Measurements from ENCODE around the gene NSD1. TPM values are rescaled to one million over a fixed set of nuclear protein-coding genes. Genes with fewer than 3 reads are reported as not detected.

Gene NSD1
- polyA plus RNA-seq, 3 donors = 7.1 to 8.7 (median 8.3) TPM

DNA sequence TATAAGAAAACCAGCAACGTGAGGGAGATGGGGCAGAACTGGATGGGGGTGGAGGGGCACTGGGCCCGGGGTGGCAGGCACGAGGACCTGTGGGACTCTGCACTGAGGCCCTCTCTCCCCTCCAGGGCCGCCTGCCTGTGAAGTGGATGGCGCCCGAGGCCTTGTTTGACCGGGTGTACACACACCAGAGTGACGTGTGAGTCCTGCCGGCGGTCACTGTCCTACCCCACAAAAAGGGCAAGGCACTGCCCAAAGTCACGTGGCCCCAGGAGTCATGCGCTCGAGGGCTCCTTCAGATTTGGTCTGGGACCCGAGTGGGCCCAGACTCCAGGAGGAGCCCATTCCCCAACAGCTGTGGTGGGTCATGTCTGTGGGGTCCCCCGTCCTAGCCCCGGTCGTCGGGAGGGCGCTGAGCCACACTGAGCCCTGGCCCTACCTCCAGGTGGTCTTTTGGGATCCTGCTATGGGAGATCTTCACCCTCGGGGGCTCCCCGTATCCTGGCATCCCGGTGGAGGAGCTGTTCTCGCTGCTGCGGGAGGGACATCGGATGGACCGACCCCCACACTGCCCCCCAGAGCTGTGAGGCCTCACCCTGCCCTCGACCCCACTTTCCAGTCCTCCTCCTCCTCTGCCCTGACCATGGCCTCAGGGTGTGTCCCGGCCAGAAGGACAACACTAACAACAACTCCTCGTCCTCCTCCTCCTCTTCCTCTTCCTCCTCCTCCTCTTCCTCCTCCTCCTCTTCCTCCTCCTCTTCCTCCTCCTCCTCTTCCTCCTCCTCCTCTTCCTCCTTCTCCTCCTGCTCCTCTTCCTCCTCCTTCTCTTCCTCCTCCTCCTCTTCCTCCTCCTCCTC is 37.2 kb upstream of the NSD1 start:
- H3K27ac ChIP-seq (ENCODE audit: low read depth, low read length) = no peak overlapping the region
- 87 to 89% (median 88%) methylated on average over 29 of the region's 29 CpGs for WGBS, 3 donors

DNA sequence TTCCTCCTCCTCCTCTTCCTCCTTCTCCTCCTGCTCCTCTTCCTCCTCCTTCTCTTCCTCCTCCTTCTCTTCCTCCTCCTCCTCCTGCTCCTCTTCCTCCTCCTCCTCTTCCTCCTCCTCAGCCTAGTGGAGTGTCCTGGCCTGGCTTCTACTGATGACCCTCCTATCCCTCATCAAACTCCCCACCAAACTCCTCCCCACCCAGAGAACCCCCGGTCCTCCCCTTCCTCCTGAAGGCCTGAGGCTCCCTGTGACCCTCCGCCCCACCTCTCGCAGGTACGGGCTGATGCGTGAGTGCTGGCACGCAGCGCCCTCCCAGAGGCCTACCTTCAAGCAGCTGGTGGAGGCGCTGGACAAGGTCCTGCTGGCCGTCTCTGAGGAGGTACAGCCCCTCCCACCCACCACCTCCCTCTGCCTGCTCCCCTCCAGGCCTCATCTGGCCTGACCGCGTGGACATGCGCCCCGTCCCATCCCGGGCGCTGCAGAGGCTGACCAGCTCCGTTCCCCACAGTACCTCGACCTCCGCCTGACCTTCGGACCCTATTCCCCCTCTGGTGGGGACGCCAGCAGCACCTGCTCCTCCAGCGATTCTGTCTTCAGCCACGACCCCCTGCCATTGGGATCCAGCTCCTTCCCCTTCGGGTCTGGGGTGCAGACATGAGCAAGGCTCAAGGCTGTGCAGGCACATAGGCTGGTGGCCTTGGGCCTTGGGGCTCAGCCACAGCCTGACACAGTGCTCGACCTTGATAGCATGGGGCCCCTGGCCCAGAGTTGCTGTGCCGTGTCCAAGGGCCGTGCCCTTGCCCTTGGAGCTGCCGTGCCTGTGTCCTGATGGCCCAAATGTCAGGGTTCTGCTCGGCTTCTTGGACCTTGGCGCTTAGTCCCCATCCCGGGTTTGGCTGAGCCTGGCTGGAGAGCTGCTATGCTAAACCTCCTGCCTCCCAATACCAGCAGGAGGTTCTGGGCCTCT is 36.3 kb upstream of the NSD1 start:
- H3K27ac ChIP-seq (ENCODE audit: low read depth, low read length) = no peak overlapping the region

DNA sequence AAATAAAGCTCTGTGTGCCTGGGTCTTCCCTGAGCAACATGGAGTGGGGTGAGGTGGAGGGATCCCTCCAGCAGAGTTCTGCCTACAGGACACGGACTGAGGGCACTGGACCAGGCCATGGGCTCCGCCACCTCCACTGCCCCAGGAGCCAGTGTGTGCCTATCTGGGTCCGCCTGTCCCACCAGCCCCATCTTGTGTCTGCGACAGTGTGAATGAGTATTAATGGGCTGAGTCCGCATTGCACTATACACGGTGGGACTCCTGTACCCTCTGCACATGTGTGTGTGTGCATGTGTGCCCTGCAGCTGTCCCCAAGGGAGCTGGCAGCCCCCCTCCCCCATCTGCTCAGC is 35.5 kb upstream of the NSD1 start:
- H3K27ac ChIP-seq (ENCODE audit: low read depth, low read length) = no peak overlapping the region

More for the DNA sequence above, 36.3 kb upstream of the NSD1 start:
- WGBS, 3 donors = 72 to 94% (median 92%) methylated on average over 30 of the region's 30 CpGs

GRCh38 chr5:177098470-177099141 is 35.0 kb upstream of the NSD1 start:
- H3K27ac ChIP-seq (ENCODE audit: low read depth, low read length) = no peak overlapping the region
- WGBS, 3 donors = 42 to 72% (median 67%) methylated on average over 18 of the region's 18 CpGs

More for the DNA sequence above, 35.5 kb upstream of the NSD1 start:
- WGBS, 3 donors = 75 to 86% (median 79%) methylated on average over 6 of the region's 6 CpGs

DNA sequence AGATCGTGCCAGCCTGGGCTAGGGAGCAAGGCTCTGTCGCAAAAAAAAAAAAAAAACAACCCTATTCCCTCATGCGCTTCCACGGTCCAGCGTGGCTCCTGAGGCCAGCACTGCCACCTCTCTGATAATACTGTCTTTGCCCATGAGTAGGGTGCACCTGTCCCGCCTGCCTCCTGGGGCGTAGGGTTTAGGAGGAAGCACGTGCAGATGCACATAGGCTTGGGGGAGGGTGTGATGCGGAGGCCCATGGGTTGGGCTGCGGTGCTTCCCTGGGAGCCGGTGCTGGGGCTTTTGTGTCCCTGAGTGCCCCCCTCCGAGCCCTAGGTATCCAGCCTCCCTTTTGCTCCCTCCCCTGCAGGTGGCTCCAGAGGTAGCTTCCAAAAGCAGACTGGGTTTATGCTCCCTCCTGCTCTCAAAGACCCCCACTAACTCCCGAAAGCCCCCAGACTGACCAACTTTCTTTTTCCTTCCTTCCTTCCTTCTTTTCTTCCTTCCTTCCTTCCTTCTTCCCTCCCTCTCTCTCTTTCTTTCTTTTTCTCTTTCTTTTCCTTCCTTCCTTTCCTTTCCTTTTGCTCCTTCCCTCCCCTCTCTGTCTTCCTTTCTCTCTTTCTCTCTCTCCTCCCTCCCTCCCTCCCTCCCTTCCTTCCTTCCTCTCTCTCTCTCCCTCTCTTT is 34.0 kb upstream of the NSD1 start:
- WGBS, 3 donors = 68 to 75% (median 75%) methylated on average over 13 of the region's 13 CpGs
- no peak overlapping the region for H3K27ac ChIP-seq (ENCODE audit: low read depth, low read length)

DNA sequence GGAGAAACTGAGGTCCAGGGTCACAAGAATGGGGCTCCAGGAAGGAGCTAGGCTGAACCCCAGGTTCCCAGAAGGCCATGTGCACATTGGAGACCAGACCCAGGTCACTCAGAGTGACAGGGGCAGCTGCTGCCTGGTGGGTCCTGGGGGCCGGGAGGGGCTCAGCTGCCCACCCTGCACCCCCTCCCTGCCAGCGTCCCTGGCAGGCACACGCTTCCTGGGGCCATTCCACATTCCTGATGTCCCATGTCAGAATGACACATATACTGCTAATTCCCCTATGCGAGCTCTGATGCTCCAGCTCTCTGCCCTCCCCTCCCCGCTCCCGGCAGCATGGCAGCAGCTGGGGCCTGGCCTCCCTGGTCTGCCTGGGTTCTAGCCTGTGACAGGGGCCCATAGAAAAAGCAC is 32.9 kb upstream of the NSD1 start:
- 69 to 79% (median 70%) methylated on average over 6 of the region's 6 CpGs for WGBS, 3 donors
- no peak overlapping the region for H3K27ac ChIP-seq (ENCODE audit: low read depth, low read length)

- WGBS, 3 donors = 54 to 74% (median 62%) methylated on average over 9 of the region's 9 CpGs
- H3K27ac ChIP-seq (ENCODE audit: low read depth, low read length) = no peak overlapping the region
Measured at GRCh38 chr5:177103523-177104253, 29.9 kb upstream of the NSD1 start.

- H3K27ac ChIP-seq (ENCODE audit: low read depth, low read length) = no peak overlapping the region
- WGBS, 3 donors = 74 to 78% (median 74%) methylated on average over 24 of the region's 24 CpGs
Measured at GRCh38 chr5:177105691-177106476, 27.7 kb upstream of the NSD1 start.

- WGBS, 3 donors = 77 to 86% (median 82%) methylated on average over 4 of the region's 4 CpGs
- no peak overlapping the region for H3K27ac ChIP-seq (ENCODE audit: low read depth, low read length)
Measured at GRCh38 chr5:177107159-177107558, 26.4 kb upstream of the NSD1 start.

DNA sequence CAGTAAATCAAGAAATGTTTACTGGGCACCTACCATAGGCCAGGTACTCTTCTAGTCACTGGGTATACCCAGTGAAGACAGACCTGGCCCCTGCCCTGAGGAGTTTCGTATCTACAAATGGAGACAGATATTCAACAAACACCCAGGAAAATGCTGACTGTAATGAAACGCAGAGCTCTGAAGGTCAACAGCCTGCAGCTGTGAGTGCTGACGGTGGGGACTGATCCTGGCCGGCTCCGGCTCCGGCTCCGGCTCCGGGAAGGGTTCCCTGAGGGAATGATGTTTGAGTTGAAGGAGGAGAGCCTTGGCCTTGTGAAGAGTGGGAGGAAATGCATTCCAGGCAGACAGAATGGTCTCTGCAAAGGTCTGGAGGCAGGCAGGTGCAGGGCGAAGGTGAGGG is 23.8 kb upstream of the NSD1 start:
- no peak overlapping the region for H3K27ac ChIP-seq (ENCODE audit: low read depth, low read length)
- WGBS, 3 donors = 19 to 55% (median 39%) methylated on average over 9 of the region's 9 CpGs

DNA sequence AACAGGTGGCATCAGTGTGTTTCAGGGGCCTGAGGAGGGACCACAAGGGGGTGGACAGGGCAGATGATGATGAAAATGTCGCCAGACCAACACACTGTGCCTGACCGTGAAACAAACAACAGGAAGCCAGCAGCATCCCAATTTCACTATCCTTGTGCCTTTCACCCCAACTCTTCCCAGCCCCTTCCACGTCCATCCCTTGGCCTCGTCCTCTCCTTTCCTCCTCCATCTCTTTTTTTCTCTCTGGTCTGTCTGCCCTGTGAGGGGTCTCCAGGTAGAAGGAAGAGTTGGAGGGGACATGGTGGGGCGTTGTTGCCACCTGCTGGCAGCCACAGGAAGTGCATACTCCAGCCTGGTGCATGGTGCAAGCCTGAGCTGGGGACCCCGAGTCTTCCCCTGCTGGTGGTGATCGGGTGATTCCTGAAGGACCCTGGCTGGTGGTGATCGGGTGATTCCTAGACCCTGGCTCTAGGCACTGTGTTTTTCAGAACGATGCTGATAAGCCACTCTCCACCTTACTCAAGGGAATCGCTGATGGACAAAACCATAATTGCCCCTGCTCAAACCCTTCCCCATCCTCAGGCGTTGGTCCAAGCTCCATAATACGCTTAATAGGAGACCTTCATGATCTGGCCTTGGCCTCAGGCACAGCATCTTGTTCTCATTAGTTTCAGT is 21.7 kb upstream of the NSD1 start:
- WGBS, 3 donors = 16 to 24% (median 20%) methylated on average over 12 of the region's 12 CpGs
- no peak overlapping the region for H3K27ac ChIP-seq (ENCODE audit: low read depth, low read length)

- 53 to 78% (median 68%) methylated on average over 5 of the region's 5 CpGs for WGBS, 3 donors
- no peak overlapping the region for H3K27ac ChIP-seq (ENCODE audit: low read depth, low read length)
Measured at GRCh38 chr5:177112589-177113220, 20.9 kb upstream of the NSD1 start.

DNA sequence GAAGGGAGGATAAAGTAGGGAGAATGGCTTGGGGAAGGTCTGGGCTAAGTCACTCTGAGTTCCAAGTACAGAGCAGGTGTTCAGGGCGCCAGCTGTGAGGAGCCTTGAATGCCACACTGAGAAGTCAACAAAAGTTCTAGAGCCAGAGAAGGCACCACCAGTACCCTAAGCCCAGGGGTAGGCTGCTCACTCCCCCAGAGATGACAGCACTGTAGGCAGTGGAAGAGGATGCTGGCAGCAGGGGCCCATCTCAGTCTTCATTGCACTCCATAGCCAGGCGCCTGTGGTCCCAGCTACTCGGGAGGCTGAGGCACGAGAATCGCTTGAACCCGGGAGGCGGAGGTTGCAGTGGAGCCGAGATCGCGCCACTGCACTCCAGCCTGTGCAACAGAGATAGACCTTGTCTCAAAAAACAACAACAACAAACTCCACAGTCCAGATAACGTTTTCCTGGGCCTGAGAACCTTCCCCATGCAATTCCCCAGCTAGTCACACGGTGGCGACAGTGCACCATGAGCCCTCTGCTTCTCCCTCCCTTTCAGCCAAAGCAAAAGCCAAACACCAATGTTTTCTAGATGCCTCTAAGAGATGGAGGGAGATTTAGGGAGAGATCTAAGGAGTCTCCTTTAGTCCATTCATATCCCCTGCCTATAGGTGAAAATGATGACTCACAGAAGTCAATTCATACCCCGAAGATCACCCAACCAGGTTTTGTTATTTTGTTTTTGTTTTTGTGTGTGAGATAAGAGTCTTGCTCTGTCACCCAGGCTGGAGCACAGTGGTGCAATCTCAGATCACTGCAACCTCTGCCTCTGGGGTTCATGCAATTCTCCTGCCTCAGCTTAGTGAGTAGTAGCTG is 19.8 kb upstream of the NSD1 start:
- WGBS, 3 donors = 16 to 18% (median 16%) methylated on average over 14 of the region's 14 CpGs
- H3K27ac ChIP-seq (ENCODE audit: low read depth, low read length) = no peak overlapping the region

GRCh38 chr5:177116631-177117373 is 16.8 kb upstream of the NSD1 start:
- H3K27ac ChIP-seq (ENCODE audit: low read depth, low read length) = no peak overlapping the region
- WGBS, 3 donors = 20 to 23% (median 22%) methylated on average over 49 of the region's 49 CpGs
